ENCODE measurements around the gene TOMM22.
A peak's percentile ranks its signal among the peaks of the same experiment; 100 is the strongest.

TOMM22 gene

GRCh38 chr22:38652859-38653258, 28.9 kb upstream of the TOMM22 start:
- Histone ChIP-seq H3K4me3 (ENCODE audit: low read depth, low read length) (no peak overlapping the region), H2AK5ac (ENCODE audit: low read length) (no peak overlapping the region), H3K79me2 (ENCODE audit: control insufficient read depth, insufficient read depth, low read length, poor library complexity) (peaks cover 4% of the 10 kb centered on the region), H4K12ac (ENCODE audit: low read depth, low read length) (no peak overlapping the region), H3K18ac (ENCODE audit: low read length) (no peak overlapping the region), H3K9ac (ENCODE audit: low read length) (no peak overlapping the region), H3K4me1 (ENCODE audit: control insufficient read depth in 1 of 2, insufficient read depth in 2 of 2, low read length in 2 of 2) (peaks cover 5 to 8% of the 10 kb centered on the region in 2 experiments), H2BK120ac (ENCODE audit: insufficient read depth, low read length, poor library complexity) (no peak overlapping the region), H3K14ac (ENCODE audit: low read length) (no peak overlapping the region), H2AFZ (ENCODE audit: insufficient read depth, low read length, poor library complexity) (no peak overlapping the region), H3K36me3 (ENCODE audit: control insufficient read depth in 1 of 2, insufficient read depth in 2 of 2, low read length in 2 of 2) (no peaks in the 10 kb centered on the region), H3K4ac (ENCODE audit: low read depth, low read length) (no peak overlapping the region), H3K4me2 (ENCODE audit: low read length) (no peak overlapping the region), H3K79me1 (ENCODE audit: low read length) (peaks cover 9% of the 10 kb centered on the region), H4K91ac (ENCODE audit: low read depth, low read length) (no peak overlapping the region), H2BK12ac (ENCODE audit: low read length) (no peak overlapping the region), H3K27me3 (ENCODE audit: insufficient read depth, low read length) (no peaks in the 10 kb centered on the region), H3K27ac (ENCODE audit: low read depth, low read length) (no peak overlapping the region), H3K23ac (ENCODE audit: low read length) (no peak overlapping the region), H4K8ac (ENCODE audit: low read depth, low read length) (no peak overlapping the region), H3K9me3 (ENCODE audit: insufficient read depth, low read depth, low read length) (no peaks in the 10 kb centered on the region), H2BK5ac (ENCODE audit: low read depth, low read length, poor library complexity) (no peak overlapping the region)
- peak in 1 of 2 donors; percentile 49 for DNase-seq

GRCh38 chr22:38653741-38654140, 28.0 kb upstream of the TOMM22 start:
- Histone ChIP-seq H3K27ac (ENCODE audit: low read depth, low read length) (no peak overlapping the region), H3K79me1 (ENCODE audit: low read length) (peaks cover 9% of the 10 kb centered on the region), H2BK12ac (ENCODE audit: low read length) (no peak overlapping the region), H4K8ac (ENCODE audit: low read depth, low read length) (no peak overlapping the region), H3K27me3 (ENCODE audit: insufficient read depth, low read length) (no peaks in the 10 kb centered on the region), H3K36me3 (ENCODE audit: control insufficient read depth in 1 of 2, insufficient read depth in 2 of 2, low read length in 2 of 2) (no peaks in the 10 kb centered on the region), H3K79me2 (ENCODE audit: control insufficient read depth, insufficient read depth, low read length, poor library complexity) (peaks cover 4% of the 10 kb centered on the region), H3K14ac (ENCODE audit: low read length) (no peak overlapping the region), H3K4me3 (ENCODE audit: low read depth, low read length) (no peak overlapping the region), H3K23ac (ENCODE audit: low read length) (no peak overlapping the region), H3K18ac (ENCODE audit: low read length) (no peak overlapping the region), H3K9me3 (ENCODE audit: insufficient read depth, low read depth, low read length) (no peaks in the 10 kb centered on the region), H3K4me1 (ENCODE audit: control insufficient read depth in 1 of 2, insufficient read depth in 2 of 2, low read length in 2 of 2) (peaks cover 5 to 8% of the 10 kb centered on the region in 2 experiments), H2BK120ac (ENCODE audit: insufficient read depth, low read length, poor library complexity) (no peak overlapping the region), H4K91ac (ENCODE audit: low read depth, low read length) (no peak overlapping the region), H3K4me2 (ENCODE audit: low read length) (no peak overlapping the region), H3K9ac (ENCODE audit: low read length) (no peak overlapping the region), H2AK5ac (ENCODE audit: low read length) (no peak overlapping the region), H2BK5ac (ENCODE audit: low read depth, low read length, poor library complexity) (no peak overlapping the region), H2AFZ (ENCODE audit: insufficient read depth, low read length, poor library complexity) (no peak overlapping the region), H4K12ac (ENCODE audit: low read depth, low read length) (no peak overlapping the region), H3K4ac (ENCODE audit: low read depth, low read length) (no peak overlapping the region)
- no CpG with 5 or more reads among the region's 8 CpGs for WGBS (ENCODE audit: extremely low coverage, insufficient coverage, insufficient read length)
- no peak for DNase-seq

GRCh38 chr22:38655519-38656255, 26.1 kb upstream of the TOMM22 start:
- no CpG with 5 or more reads among the region's 22 CpGs for WGBS (ENCODE audit: extremely low coverage, insufficient coverage, insufficient read length)
- Histone ChIP-seq H2BK12ac (ENCODE audit: low read length) (no peak overlapping the region), H3K27me3 (ENCODE audit: insufficient read depth, low read length) (no peaks in the 10 kb centered on the region), H4K91ac (ENCODE audit: low read depth, low read length) (no peak overlapping the region), H3K79me2 (ENCODE audit: control insufficient read depth, insufficient read depth, low read length, poor library complexity) (peaks cover 4% of the 10 kb centered on the region), H3K9me3 (ENCODE audit: insufficient read depth, low read depth, low read length) (no peaks in the 10 kb centered on the region), H3K36me3 (ENCODE audit: control insufficient read depth in 1 of 2, insufficient read depth in 2 of 2, low read length in 2 of 2) (no peaks in the 10 kb centered on the region), H3K9ac (ENCODE audit: low read length) (peak overlapping the region; percentile 2), H3K14ac (ENCODE audit: low read length) (no peak overlapping the region), H3K18ac (ENCODE audit: low read length) (no peak overlapping the region), H3K27ac (ENCODE audit: low read depth, low read length) (peak overlapping the region; percentile 45), H3K4me2 (ENCODE audit: low read length) (peak overlapping the region; percentile 94), H2AK5ac (ENCODE audit: low read length) (no peak overlapping the region), H4K8ac (ENCODE audit: low read depth, low read length) (peak overlapping the region; percentile 88), H3K23ac (ENCODE audit: low read length) (no peak overlapping the region), H3K4me1 (ENCODE audit: control insufficient read depth in 1 of 2, insufficient read depth in 2 of 2, low read length in 2 of 2) (peaks cover 5 to 7% of the 10 kb centered on the region in 2 experiments), H2BK120ac (ENCODE audit: insufficient read depth, low read length, poor library complexity) (peak overlapping the region; percentile 96), H3K79me1 (ENCODE audit: low read length) (peaks cover 9% of the 10 kb centered on the region), H2BK5ac (ENCODE audit: low read depth, low read length, poor library complexity) (no peak overlapping the region), H3K4ac (ENCODE audit: low read depth, low read length) (no peak overlapping the region), H4K12ac (ENCODE audit: low read depth, low read length) (no peak overlapping the region), H3K4me3 (ENCODE audit: low read depth, low read length) (peak overlapping the region; percentile 95), H2AFZ (ENCODE audit: insufficient read depth, low read length, poor library complexity) (peak overlapping the region; percentile 21)
- peak in 1 of 2 donors; percentile 36 for DNase-seq

- Histone ChIP-seq H4K8ac (ENCODE audit: low read depth, low read length) (peak within 1 kb of the TSS; percentile 88), H2BK5ac (ENCODE audit: low read depth, low read length, poor library complexity) (peak within 1 kb of the TSS; percentile 93), H3K18ac (ENCODE audit: low read length) (peak within 1 kb of the TSS; percentile 62), H3K79me1 (ENCODE audit: low read length) (peaks cover 9% of the 10 kb centered on the region), H4K12ac (ENCODE audit: low read depth, low read length) (peak within 1 kb of the TSS; percentile 29), H4K91ac (ENCODE audit: low read depth, low read length) (peak within 1 kb of the TSS; percentile 98), H3K4me3 (ENCODE audit: low read depth, low read length) (peak within 1 kb of the TSS; percentile 95), H3K36me3 (ENCODE audit: control insufficient read depth in 1 of 2, insufficient read depth in 2 of 2, low read length in 2 of 2) (no peaks in the 10 kb centered on the region), H3K4ac (ENCODE audit: low read depth, low read length) (peak within 1 kb of the TSS; percentile 65), H2BK120ac (ENCODE audit: insufficient read depth, low read length, poor library complexity) (peak within 1 kb of the TSS; percentile 96), H3K14ac (ENCODE audit: low read length) (peak within 1 kb of the TSS; percentile 74), H3K4me1 (ENCODE audit: control insufficient read depth in 1 of 2, insufficient read depth in 2 of 2, low read length in 2 of 2) (peaks cover 5 to 7% of the 10 kb centered on the region in 2 experiments), H2BK12ac (ENCODE audit: low read length) (peak within 1 kb of the TSS; percentile 70), H3K79me2 (ENCODE audit: control insufficient read depth, insufficient read depth, low read length, poor library complexity) (peaks cover 4% of the 10 kb centered on the region), H3K23ac (ENCODE audit: low read length) (no peak within 1 kb of the TSS), H3K27me3 (ENCODE audit: insufficient read depth, low read length) (no peaks in the 10 kb centered on the region), H3K9ac (ENCODE audit: low read length) (peak within 1 kb of the TSS; percentile 93), H2AK5ac (ENCODE audit: low read length) (no peak within 1 kb of the TSS), H2AFZ (ENCODE audit: insufficient read depth, low read length, poor library complexity) (peak within 1 kb of the TSS; percentile 98), H3K27ac (ENCODE audit: low read depth, low read length) (peak within 1 kb of the TSS; percentile 45), H3K4me2 (ENCODE audit: low read length) (peak within 1 kb of the TSS; percentile 94), H3K9me3 (ENCODE audit: insufficient read depth, low read depth, low read length) (no peaks in the 10 kb centered on the region)
- WGBS (ENCODE audit: extremely low coverage, insufficient coverage, insufficient read length) = no CpG with 5 or more reads among the region's 66 CpGs
- peak; percentile 80 to 95 for DNase-seq
These were observed 25.3 kb upstream of the TOMM22 start, which contains the start of the genes CBY1 and FAM227A for GRCh38 chr22:38656256-38657044. TSS of gene CBY1 (plus strand) at chr22:38656638. CDS start at chr22:38668055, 11,417 bp downstream. TSS of gene FAM227A (minus strand) at chr22:38656392. CDS start at chr22:38650168, 6,224 bp downstream.
